ENCODE data around the gene DENND1C. TPM values are rescaled to one million over a fixed set of nuclear protein-coding genes. Genes with fewer than 3 reads are reported as not detected.

DENND1C gene
- total and polyA plus RNA-seq, 2 experiments from 2014 or later = 3.1 to 6.1 TPM

- Histone ChIP-seq H3K4me3 (peak overlapping the region; percentile 56), H3K27ac (ENCODE audit: low read depth) (no peak overlapping the region), H3K79me2 (replicated peaks; ENCODE audit: insufficient read depth) (no peaks in the 10 kb centered on the region), H3K9me2 (ENCODE audit: insufficient read depth) (no peaks in the 10 kb centered on the region), H3K27me3 (ENCODE audit: insufficient read depth) (peaks cover 14% of the 10 kb centered on the region), H3K36me3 (ENCODE audit: insufficient read depth) (no peaks in the 10 kb centered on the region), H3K4me1 (ENCODE audit: insufficient read depth) (peaks cover 7% of the 10 kb centered on the region), H2AFZ (peak overlapping the region; percentile 82), H3F3A (replicated peaks; ENCODE audit: low read depth) (no peaks in the 10 kb centered on the region), H4K20me1 (replicated peaks; ENCODE audit: insufficient read depth) (no peaks in the 10 kb centered on the region), H3K4me2 (peak overlapping the region; percentile 93)
- TF ChIP-seq POLR2AphosphoS5 (IDR thresholded peaks at IDR 0.05; ENCODE audit: low read depth) = 0 out of 2 replicates have a peak, but pooled peaks have one; percentile 35
- no peak for TF ChIP-seq NANOG (IDR thresholded peaks at IDR 0.05; ENCODE audit: borderline replicate concordance)
- no peak for TF ChIP-seq ZNF462 (CRISPR knock-in tag; IDR thresholded peaks at IDR 0.05)
- Mint-ChIP-seq H3K27ac (no peak overlapping the region), H3K36me3 (ENCODE audit: low read depth) (no peaks in the 10 kb centered on the region), H3K4me1 (peaks cover 11% of the 10 kb centered on the region; the same call in 2 of the 3 replicates), H3K4me3 (peak overlapping the region; percentile 85), H3K27me3 (ENCODE audit: insufficient read depth, low read depth, poor library complexity) (peaks cover 8% of the 10 kb centered on the region), H3K9me3 (no peaks in the 10 kb centered on the region; the same call in 2 of the 3 replicates)
- peak; percentile 4 for ATAC-seq
- no peak for DNase-seq (ENCODE audit: low spot score)
Measured at GRCh38 chr19:6476896-6477431, 4.6 kb downstream of the DENND1C start.

GRCh38 chr19:6476155-6476895, 5.3 kb downstream of the DENND1C start:
- Mint-ChIP-seq H3K27me3 (ENCODE audit: insufficient read depth, low read depth, poor library complexity) (peaks cover 9% of the 10 kb centered on the region), H3K27ac (peak overlapping the region; percentile 97), H3K4me1 (peaks cover 8% of the 10 kb centered on the region; the same call in 2 of the 3 replicates), H3K9me3 (no peaks in the 10 kb centered on the region; the same call in 2 of the 3 replicates), H3K36me3 (ENCODE audit: low read depth) (no peaks in the 10 kb centered on the region), H3K4me3 (peak overlapping the region; percentile 85)
- peak; percentile 100 for DNase-seq (ENCODE audit: low spot score)
- Histone ChIP-seq H2AFZ (peak overlapping the region; percentile 87; the same call in 1 of the 2 replicates), H3K4me3 (peak overlapping the region; percentile 56), H3K79me2 (replicated peaks; ENCODE audit: insufficient read depth) (no peaks in the 10 kb centered on the region), H3K4me1 (ENCODE audit: insufficient read depth) (peaks cover 1% of the 10 kb centered on the region), H3K27me3 (ENCODE audit: insufficient read depth) (peaks cover 14% of the 10 kb centered on the region), H3F3A (replicated peaks; ENCODE audit: low read depth) (no peaks in the 10 kb centered on the region), H3K36me3 (ENCODE audit: insufficient read depth) (no peaks in the 10 kb centered on the region), H4K20me1 (replicated peaks; ENCODE audit: insufficient read depth) (no peaks in the 10 kb centered on the region), H3K27ac (ENCODE audit: low read depth) (no peak overlapping the region), H3K4me2 (peak overlapping the region; percentile 93), H3K9me2 (ENCODE audit: insufficient read depth) (no peaks in the 10 kb centered on the region)
- peak; percentile 82 for ATAC-seq
- TF ChIP-seq ZNF331 (CRISPR knock-in tag; IDR thresholded peaks at IDR 0.05; ENCODE audit: low read depth) = no peak
- TF ChIP-seq CREB1 (CRISPR knock-in tag; IDR thresholded peaks at IDR 0.05; ENCODE audit: low read depth) = peak; percentile 85
